Epithelial cell of alveolus of lung (primary cell): ENCODE measurements around the gene GABRA5. TPM values are rescaled to one million over a fixed set of nuclear protein-coding genes. Genes with fewer than 3 reads are reported as not detected.

Experiments used
- total RNA-seq: library from RNA; depleted of rRNA; stranded (reverse); fragments of >200 nt; gene quantifications from 2 replicates; pipeline ENCODE4 v1.2.1, GENCODE V29; 2015

Gene GABRA5
- 0.24 and 0.26 TPM in 2 replicates for total RNA-seq

DNA sequence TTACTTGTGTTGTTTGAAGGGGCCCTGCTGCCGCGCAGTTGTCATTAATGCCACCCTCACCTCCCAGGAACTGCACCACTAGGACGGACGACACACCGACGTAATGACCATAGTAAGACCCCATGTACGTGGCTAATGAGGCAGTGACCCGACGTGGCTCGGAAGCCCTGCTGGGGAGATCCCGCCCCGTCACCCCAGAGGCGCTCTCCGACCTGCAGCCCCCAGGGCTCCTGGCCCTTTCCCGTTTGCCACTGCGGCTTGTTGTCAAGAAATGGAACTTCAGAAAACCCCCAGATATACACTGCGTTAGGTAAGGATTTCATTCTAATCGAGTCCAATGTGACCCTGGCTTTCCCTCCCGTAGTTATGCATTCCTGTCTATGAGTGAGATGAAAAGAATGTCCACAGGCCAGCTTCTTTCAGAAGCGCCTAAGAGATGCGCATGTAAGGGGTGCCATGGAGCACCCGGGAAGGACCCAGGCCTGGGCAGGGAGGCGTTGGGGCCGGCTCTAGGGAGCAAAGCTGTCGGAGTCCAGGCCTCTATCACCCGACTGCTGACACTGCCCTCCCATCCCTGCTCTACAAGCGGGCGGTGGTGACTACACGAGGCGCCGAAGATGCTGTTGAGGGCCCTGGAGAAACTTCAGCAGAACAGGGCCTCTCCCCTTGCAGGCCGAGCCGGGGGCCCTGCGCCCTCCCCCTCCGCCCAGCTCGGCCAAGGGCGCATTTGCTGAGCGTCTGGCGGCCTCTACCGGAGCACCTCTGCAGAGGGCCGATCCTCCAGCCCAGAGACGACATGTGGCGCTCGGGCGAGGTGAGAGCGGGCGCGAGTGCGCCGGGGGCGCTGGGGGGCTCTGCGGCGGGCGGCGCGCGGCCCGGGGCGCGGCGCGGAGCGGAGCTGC lies at the start of gene GABRA5:
Gene GABRA5 (plus strand): TSS at position 765 of the 902 bp plus-strand sequence. CDS start 2,187 bp downstream, outside the sequence.

GRCh38 chr15:26970712-26971210 lies 103.9 kb downstream of the GABRA5 start, which contains the start of gene GABRG3:
GABRG3 (plus strand) TSS chr15:26971181.

Other genes with a start within 250 kb of the GABRA5 start
- 1.2 and 3.3 TPM in 2 replicates for gene GABRB3, start 94.0 kb upstream of the GABRA5 start, total RNA-seq
- 0.78 TPM in 1 of 2 replicates, not detected in the other for gene GABRG3, start 104.1 kb downstream of the GABRA5 start, total RNA-seq